Activated T-helper 1 cell treated with Interleukin-2 at 50 U/mL for 16 hours (primary cell): ENCODE results near the gene KIF19.

ENCODE experiments used
- DNase-seq: peaks from one replicate; pipeline ENCODE4 v3.0.0-alpha.2; 2020; ENCODE audit warnings: low read depth

Gene KIF19

DNA sequence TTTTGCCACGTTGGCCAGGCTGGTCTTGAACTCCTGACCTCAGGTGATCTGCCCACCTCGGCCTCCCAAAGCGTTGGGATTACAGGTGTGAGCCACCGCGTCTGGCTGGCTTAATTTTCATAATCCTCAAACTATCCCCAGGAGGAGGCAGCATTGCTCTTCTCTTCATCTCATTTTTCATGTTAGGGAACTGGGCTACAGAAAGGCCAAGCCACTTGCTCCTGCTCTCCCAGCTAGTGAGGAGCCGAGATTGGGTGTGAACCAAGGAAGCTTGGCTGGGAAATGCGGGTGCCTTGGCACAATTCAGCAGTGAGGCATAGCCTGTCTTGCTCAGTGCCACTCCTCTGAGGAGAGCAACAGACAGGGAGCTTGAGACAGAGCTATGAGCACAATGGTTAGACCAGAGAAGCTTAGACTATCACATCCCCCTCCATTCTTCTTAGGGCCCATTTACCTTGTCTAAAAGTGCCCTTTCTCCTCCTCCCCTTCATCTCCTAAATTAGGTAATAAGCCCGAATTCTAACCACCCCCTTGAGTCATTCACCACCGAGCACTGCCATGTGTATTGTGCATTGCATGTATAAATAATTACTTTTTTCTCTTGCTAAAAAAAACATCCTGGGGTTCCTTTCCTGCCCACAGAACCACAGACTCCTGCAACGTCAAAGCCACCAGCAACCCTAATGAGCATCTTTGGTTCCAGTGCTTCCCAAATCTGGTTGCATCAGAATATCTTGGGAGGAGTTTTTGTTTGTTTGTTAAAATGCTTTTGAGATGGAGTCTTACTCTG lies 20.0 kb upstream of the KIF19 start:
- no peak for DNase-seq

GRCh38 chr17:74307984-74308773 lies 17.8 kb upstream of the KIF19 start:
- DNase-seq: no peak

- DNase-seq: no peak
Observed at GRCh38 chr17:74309902-74310301, 16.1 kb upstream of the KIF19 start.

DNA sequence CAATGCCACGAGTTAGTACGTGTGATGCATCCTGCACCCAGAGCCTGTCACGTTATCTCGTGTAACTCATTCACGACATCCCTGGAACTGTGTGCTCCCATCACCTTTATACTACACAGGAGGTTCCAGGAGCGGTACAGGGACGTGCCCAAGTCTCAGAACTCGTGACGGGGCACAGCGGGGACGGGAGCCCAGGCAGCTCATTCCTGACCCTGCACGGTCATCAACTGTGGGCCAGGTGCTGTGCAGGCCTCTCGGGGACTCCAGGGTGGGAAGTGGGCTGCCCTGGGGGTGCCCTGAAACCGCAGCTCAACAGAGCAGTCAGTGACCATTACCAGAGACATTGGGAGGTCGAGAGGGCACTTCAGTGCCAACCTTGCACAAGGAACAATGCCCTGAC lies 11.1 kb upstream of the KIF19 start:
- DNase-seq: no peak

DNA sequence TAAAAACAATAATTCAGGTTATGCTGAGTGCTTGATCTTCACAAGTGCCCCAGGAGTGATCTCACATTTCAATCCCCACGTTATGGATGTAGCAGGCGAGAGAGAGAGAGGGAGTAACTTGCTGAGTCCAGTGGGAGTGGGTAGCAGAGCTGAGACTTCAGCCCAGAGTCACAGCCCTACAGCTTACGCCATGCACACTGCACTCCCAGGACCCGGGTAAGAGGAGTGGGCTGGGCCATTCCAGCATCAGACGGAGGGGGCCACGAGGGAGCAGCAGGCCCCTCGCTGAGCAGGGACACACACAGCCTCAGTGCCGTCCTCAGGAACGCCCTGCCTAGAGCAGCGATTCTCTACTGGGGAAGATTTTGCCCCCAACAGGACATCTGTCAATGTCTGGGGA lies 9.8 kb upstream of the KIF19 start:
- no peak for DNase-seq

- no peak for DNase-seq
Observed at GRCh38 chr17:74317071-74317470, 9.0 kb upstream of the KIF19 start.

GRCh38 chr17:74318391-74318790 lies 7.6 kb upstream of the KIF19 start:
- DNase-seq: no peak

- DNase-seq: no peak
Observed at GRCh38 chr17:74324521-74324920, 1.5 kb upstream of the KIF19 start.

DNA sequence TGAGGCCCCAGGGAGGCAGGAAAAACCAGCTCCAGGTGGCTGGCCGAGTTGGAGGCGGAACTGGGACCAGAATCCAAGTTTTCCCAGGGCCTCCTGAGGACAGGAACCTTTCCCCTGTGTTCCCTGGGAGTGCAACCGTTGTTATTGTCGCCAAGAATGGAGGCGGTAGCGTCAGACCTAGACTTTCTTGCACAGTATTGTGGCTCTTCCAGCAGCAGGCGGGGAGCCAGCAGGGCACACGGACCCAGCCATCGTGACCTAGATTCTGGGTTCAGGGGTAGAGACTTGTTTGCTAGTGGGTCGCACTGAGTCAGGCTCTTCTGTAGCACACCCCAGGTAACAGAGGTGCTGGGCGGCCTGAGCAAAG lies 667 bp upstream of the KIF19 start:
- no peak for DNase-seq

- no peak for DNase-seq
Observed at GRCh38 chr17:74326506-74326905, 480 bp downstream of the KIF19 start.

GRCh38 chr17:74328487-74328886 lies 2.5 kb downstream of the KIF19 start:
- no peak for DNase-seq

GRCh38 chr17:74329378-74329777 lies 3.4 kb downstream of the KIF19 start:
- DNase-seq: no peak

GRCh38 chr17:74330446-74330845 lies 4.4 kb downstream of the KIF19 start:
- DNase-seq: no peak

DNA sequence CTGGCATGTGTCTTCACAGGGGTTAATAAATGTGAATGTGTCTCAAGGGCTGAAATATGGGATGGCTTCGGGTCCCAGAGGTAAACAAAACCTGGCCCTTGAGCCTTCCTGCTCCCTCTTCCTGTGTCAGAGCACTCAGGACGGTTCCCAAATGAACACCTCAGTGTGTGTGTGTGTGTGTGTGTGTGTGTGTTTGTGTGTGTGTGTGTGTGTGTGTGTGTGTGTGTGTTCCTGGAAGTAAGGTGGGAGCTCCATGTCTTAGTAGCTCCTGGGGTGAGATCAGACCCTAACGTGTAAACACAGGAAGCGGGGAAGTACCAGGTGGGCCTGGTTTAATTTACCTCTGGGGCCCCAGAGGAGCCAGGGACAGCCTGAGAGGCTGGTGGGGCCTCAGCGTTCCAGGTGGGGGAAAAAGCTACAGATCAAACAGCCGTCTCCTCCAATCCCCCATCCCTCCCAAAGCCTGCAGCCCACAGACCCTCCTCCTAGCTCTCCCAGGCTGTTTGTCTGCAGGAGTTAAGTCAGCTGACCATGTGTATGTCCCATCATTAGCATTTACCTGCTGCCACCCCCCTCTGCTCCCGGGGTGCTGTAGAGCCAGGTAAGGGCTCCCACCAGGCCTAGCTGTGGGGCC lies 6.1 kb downstream of the KIF19 start:
- no peak for DNase-seq

DNA sequence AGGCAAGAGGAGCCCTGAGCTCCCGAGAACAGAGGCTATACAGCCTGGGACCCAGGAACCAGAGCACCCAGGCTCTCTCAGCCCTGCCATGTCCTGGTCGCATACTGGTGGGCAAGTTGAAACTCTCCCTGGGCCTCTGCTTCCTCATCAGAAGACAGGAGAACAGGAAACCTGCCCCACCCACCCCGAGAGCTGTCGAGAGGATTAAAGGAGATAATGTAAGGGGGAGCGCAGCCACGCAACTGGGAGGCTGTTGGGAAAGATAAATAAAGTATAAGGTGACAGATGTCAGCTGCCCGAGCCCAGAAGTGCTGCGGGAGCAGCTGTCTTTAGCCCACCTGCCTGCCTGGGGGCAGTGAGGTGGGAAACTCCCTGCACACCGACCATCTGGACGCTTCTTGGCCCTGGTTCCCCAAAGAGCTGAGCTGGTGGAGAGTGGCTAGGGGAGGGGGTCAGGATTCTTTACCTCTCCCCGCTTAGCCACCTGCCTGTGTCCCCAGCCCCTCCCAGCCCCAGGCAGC lies 6.8 kb downstream of the KIF19 start:
- no peak for DNase-seq

- no peak for DNase-seq
Observed at GRCh38 chr17:74334393-74335039, 8.5 kb downstream of the KIF19 start.

GRCh38 chr17:74335529-74336062 lies 9.6 kb downstream of the KIF19 start:
- DNase-seq: no peak

DNA sequence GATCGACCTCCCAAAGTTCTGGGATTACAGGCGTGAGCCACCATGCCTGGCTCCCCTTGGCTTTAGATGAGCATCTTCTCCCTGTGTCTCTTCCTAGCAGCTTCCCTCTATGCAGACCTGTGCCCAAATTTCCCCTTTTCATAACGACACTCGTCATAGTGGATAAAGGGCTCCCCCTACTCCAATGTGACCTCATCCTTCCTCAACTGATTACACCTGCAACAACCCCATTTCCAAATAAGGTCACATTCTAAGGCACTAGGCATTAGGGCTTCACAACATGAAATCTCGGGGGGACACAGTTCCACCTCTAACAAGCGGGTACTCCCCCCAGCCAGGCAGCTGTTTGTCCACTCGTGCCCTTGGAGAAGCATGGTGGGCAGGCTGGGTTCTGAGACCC lies 10.3 kb downstream of the KIF19 start:
- DNase-seq: no peak

- DNase-seq: no peak
Observed at GRCh38 chr17:74337834-74338500, 11.9 kb downstream of the KIF19 start.

GRCh38 chr17:74339537-74340195 lies 13.6 kb downstream of the KIF19 start:
- DNase-seq: no peak

DNA sequence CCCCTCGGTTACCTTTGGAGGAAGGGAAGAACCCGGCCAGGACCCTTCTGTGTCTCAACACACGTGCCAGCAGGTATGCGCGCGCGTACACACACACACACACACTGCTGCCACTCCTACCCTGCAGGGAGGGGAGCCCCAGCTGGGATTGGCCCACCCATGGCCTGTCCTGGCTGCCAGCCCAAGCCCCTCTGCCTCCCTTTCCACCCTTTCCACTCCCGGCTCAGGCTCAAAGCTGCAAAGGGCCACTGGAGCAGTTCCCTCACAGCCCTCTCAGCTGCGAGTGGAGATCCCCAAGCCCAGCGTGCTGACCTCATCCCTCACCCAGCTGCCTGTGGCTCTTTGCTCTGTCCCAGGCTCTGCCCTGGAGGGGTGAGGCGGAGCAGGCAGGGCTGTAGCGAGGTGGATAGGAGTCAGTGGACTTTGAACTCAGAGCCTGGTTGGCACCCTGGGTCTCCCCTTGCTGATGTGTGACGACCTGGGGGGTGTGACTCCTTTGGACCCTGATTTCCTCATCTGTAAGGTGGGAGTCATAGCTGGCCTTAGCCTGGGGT lies 14.5 kb downstream of the KIF19 start:
- DNase-seq: no peak
